NCI-H460 (cell line): ENCODE measurements around the gene RGL1. TPM values are rescaled to one million over a fixed set of nuclear protein-coding genes. Genes with fewer than 3 reads are reported as not detected.
A peak's percentile ranks its signal among the peaks of the same experiment; 100 is the strongest.
"Not testable (repeated sequence)": the region's sequence is repeated elsewhere in the genome, so short reads cannot be mapped to it uniquely, and the experiment has no call there.

Experiments used
- DNase-seq: peaks from one replicate; pipeline ENCODE4 v3.0.0-alpha.2; 2016; ENCODE audit warnings: low read depth; ENCODE audit errors: extremely low read depth
- polyA plus RNA-seq: library from polyadenylated mRNA; depleted of rRNA; stranded (reverse); fragments of >200 nt; gene quantifications from 2 replicates; pipeline ENCODE4 v1.2.3, GENCODE V29; 2014; cell fraction: nucleus; rRNA removed
- total RNA-seq: library from RNA; depleted of rRNA; stranded (reverse); fragments of >200 nt; shearing (Covaris generic); gene quantifications from 2 replicates; pipeline ENCODE4 v1.2.3, GENCODE V29; 2014; rRNA removed

RGL1 gene
- total RNA-seq, result 1.5 and 1.7 TPM in 2 replicates
- 0.39 and 2.7 TPM in 2 replicates for polyA plus RNA-seq

- DNase-seq, result peak; percentile 33
Measured at GRCh38 chr1:183804916-183805841, at the start of gene RGL1. TSS of gene RGL1 (plus strand) at chr1:183805120. CDS start at chr1:183805298, 178 bp downstream.

GRCh38 chr1:183756326-183756725 is 48.6 kb upstream of the RGL1 start:
- no peak for DNase-seq

DNA sequence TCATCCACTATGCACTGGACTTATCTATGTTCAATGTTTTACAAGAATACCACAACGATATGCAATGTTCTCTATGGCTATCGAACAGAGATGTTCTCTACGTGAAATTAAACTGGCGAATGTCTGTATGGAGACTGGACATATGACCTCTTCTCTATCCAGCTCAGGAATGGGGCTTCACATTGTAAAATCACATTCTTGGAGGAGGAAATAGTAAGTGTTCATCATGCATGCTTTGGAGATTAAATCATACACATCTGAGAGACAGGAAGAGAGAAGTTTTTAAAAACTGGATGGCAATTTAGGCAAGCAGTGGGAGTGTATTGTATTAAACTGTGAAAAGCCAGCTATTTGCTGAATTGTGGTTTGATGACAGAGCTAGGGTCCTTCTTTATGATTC is 47.9 kb upstream of the RGL1 start:
- DNase-seq, result no peak

DNA sequence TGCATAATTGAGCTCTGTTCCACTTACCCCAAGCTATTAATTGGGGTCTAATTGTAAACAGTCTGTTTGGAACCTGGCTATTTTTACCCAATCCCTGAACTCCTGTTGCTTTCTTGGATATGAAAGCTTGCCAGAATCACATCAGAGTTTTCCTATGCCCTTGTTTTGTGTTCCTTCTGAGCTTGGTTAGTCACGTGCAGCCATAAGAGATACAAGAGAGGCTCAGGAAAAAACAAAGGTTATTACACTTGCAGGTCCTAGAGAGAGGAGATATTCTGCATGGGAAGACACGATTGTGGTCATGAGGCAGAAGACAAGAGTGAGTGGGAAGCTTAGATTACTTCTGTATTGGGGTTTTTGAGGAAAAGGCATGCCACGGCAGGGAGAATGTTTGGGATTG is 46.0 kb upstream of the RGL1 start:
- DNase-seq, result no peak

- no peak for DNase-seq
Measured at GRCh38 chr1:183760661-183761060, 44.3 kb upstream of the RGL1 start.

DNA sequence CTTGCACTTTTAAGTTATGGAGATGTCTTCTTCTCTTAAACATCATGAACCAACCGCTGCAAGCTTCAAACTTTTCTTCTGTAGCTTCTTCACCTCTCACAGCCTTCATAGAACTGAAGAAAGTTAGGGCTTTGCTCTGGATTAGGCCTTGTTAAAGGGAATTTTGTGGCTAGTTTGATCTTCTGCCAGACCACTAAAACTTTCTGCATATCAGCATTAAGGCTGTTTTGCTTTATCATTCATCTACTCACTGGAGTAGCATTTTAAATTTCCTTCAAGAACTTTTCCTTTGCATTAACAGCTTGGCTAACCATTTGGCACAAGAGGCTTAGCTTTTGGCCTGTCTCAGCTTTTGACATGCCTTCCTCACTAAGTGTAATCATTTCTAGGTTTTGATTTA is 43.0 kb upstream of the RGL1 start:
- no peak for DNase-seq

GRCh38 chr1:183762856-183763255 is 42.1 kb upstream of the RGL1 start:
- DNase-seq, result not testable (repeated sequence)

DNA sequence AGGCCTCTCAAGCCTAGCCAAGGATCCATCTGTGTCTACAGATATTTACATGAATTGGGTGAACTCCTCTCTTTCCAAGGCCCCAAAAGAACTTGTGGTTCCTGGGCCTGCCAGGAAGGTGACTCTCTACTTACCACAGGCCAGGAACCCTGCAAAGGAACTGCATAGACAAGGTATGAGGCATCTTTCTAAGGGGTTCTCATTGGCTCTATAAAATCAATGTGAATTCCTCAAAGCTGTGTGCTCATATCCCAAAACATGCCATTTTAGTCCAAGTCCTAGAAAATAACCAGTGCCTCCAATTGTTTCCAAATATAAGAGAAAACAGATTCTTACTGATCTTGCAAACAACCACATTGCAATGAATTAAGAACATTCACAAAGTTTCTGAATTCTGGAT is 39.9 kb upstream of the RGL1 start:
- no peak for DNase-seq

DNA sequence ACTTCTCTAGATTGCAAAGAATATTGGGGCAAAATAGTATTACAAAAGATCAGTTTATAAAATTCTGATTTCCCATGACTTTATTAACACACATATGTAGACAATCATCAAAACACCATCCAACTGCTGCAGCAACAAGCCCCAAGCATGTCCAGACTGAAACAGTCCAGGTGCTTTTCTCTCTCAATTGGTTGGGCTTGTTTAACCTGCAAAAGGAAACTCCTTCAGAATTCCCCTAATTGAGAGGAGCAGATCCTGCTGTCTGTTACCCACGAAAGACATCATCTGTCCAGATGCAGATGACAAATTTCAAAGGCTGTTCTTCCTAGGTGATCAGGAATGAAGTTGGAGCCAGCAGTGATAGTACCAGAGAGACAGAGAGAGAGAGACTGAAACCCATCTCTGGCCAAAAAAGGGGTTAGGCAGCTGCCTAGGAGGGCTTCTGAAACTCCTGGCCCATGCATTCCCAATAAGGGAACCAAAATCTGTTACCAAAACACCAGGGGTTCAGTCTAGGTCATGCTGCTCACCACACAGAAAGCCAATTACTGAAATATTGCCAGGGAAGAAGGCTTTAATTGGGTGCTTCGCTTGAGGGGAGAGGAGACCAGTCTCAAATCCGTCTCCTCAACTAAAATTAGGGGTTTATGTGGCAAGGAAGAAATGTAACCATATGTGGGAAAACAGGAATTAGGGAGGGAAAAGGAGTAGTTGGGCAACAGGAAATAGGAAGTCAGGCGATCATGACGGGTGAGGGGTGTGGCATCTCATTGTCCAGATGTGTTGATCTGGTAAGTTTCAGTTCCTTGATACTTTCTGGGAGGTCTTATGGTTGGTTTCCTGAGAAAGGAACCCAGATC is 34.7 kb upstream of the RGL1 start:
- no peak for DNase-seq

GRCh38 chr1:183770816-183771128 is 34.1 kb upstream of the RGL1 start:
- no peak for DNase-seq

DNA sequence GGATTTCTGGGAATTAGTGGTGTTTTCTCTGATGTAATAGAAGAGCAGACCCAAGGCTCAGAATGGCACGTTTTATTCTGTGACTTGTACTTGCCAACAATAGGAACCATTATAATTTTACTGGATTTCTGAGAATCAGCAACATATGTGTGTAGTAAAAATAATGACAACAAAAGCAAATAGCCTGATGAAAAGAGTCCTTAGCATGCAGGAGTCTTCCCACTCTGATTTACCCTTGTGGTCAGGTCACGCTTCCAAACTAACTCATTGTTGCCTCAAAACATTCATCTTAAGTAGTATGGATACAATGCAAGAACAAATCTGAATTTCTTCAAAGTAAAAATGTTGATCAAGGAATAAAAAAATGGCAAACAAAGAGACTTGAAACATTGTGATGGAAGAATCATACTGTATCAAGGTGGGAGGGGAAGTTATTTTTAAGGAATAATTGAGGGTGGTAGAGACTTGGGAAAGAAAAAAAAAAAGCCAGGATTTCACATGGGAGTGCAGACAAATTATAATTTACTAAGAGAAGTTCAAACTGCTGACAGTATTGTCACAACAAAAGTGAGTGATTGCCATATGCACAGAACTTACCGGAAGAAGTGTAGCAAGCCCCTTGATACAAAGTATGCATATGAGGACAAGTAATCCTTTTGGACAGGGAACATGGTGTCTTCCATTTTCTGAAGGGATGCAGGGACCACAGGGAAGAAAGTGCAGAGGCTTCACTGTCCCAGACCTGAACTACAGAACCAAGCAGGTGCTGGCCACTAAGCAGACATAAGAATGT is 31.2 kb upstream of the RGL1 start:
- DNase-seq, result no peak

DNA sequence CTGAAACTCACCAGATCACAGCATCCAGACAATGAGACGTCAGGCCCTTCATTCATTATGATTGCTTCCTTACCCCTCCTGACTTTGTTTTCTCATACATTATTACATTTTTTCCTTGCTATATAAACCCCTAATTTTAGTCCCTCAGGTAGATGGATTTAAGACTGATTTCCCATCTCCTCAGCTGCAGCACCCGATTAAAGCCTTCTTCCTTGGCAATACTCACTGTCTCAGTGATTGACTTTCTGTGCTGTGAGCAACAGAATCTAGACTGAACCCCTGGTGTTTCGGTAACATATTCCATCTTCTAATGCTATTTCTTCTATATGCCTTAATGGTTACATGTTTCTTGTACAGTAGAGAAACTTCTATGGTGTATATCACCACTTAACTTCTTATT is 30.0 kb upstream of the RGL1 start:
- no peak for DNase-seq

GRCh38 chr1:183776731-183777130 is 28.2 kb upstream of the RGL1 start:
- DNase-seq, result no peak

GRCh38 chr1:183777328-183777727 is 27.6 kb upstream of the RGL1 start:
- DNase-seq, result no peak

DNA sequence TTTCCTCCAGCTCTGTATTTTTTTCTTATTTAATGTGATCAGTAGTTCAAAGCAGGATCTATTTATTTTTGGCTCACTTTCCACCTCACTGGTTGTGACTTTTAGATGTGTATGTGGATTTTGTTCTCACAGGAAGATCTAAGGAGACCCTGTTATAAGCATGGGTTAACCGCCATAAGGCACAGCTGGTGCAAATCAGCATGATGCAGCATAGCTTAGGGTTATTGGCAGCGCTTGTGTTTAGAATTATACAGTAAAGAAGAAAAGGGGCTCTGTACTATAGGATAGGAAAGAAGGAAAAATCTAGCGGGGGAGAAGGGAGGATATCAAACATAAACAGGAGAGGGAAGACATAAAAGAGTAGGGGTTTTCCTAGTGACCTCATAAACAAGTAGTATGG is 26.9 kb upstream of the RGL1 start:
- no peak for DNase-seq

- DNase-seq, result no peak
Measured at GRCh38 chr1:183778568-183779433, 26.1 kb upstream of the RGL1 start.

DNA sequence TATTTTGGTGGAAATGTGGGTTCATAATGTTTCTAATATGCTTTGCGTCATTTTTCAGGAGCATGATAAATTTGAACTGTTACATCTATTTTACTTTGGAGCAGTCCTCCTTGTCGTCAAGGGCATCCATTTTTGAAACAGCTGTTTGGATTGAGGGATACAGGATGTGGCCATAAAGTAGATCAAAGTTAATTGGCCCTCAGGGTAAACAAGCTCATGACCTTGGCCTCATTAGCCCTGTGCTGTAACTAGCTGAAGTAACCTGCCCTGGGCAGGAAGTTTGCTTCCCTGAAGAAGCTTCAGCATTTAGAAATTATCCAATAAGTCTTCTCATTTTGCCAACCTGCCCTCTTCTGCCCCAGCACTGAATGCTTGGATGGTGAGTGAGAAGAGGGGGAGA is 24.8 kb upstream of the RGL1 start:
- DNase-seq, result no peak

DNA sequence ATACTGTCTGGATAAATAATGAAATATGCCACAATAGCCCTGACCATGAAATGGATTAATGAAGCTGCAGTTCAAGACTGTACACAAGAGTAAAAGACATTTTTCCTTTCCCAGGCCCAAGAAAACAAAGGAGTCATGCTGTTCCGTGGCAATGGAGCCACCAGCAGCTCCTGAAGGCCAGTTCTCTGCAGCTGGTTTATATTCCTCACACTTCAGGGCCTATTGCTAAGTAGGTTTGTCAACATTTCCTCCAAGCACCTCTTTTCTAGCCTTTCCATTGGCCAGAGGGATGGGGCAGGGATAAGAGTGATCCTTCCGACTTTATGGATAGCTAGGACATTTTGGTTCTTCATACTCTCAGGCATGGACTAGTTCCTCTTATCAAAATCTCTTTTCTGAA is 24.2 kb upstream of the RGL1 start:
- DNase-seq, result no peak

- no peak for DNase-seq
Measured at GRCh38 chr1:183783342-183783741, 21.6 kb upstream of the RGL1 start.
